Memory B cell (primary cell): ENCODE data around the gene CBLC.
"Not testable (repeated sequence)": the region's sequence is repeated elsewhere in the genome, so short reads cannot be mapped to it uniquely, and the experiment has no call there.

Experiments used
- ATAC-seq: fragments of 150-1000 bp; cut with Tn5 transposase; 2 replicates; pipeline ENCODE4 v1.10.0; 2021; ENCODE audit warnings: low read depth, mild to moderate bottlenecking, moderate library complexity
- DNase-seq, 2 donors: peaks; one replicate each; pipeline ENCODE4 v3.0.0; 2022; ENCODE audit warnings: low spot score in 2 of 2
- H3K27ac Mint-ChIP-seq: one replicate; pipeline ENCODE4 v1.8.0; 2022; ENCODE audit warnings: mild to moderate bottlenecking, moderate library complexity, mixed read lengths
- H3K27me3 Mint-ChIP-seq: one replicate; pipeline ENCODE4 v1.8.0; 2022; ENCODE audit warnings: mixed read lengths
- H3K36me3 Mint-ChIP-seq: one replicate; pipeline ENCODE4 v1.8.0; 2022; ENCODE audit warnings: mild to moderate bottlenecking, mixed read lengths
- H3K4me1 Mint-ChIP-seq: one replicate; pipeline ENCODE4 v1.8.0; 2022; ENCODE audit warnings: mixed read lengths
- H3K4me3 Mint-ChIP-seq: one replicate; pipeline ENCODE4 v1.8.0; 2022; ENCODE audit warnings: mild to moderate bottlenecking, moderate library complexity, mixed read lengths
- H3K9me3 Mint-ChIP-seq: one replicate; pipeline ENCODE4 v1.8.0; 2022; ENCODE audit warnings: mixed read lengths

The CBLC gene

GRCh38 chr19:44765033-44765948 is 12.4 kb upstream of the CBLC start:
- H3K9me3 Mint-ChIP-seq = no peaks in the 10 kb centered on the region
- DNase-seq (no peak), ATAC-seq (no peak)
- H3K36me3 Mint-ChIP-seq = no peaks in the 10 kb centered on the region
- H3K27me3 Mint-ChIP-seq = no peaks in the 10 kb centered on the region
- H3K4me3 Mint-ChIP-seq = no peak overlapping the region
- no peak overlapping the region for H3K27ac Mint-ChIP-seq
- peaks cover 15% of the 10 kb centered on the region for H3K4me1 Mint-ChIP-seq

GRCh38 chr19:44765949-44766335 is 11.7 kb upstream of the CBLC start:
- Mint-ChIP-seq H3K9me3 (no peaks in the 10 kb centered on the region), H3K27me3 (no peaks in the 10 kb centered on the region), H3K4me1 (peaks cover 15% of the 10 kb centered on the region), H3K36me3 (no peaks in the 10 kb centered on the region), H3K4me3 (no peak overlapping the region), H3K27ac (no peak overlapping the region)
- no peak for ATAC-seq
- no peak for DNase-seq

GRCh38 chr19:44767295-44768180 is 10.2 kb upstream of the CBLC start:
- peaks cover 15% of the 10 kb centered on the region for H3K4me1 Mint-ChIP-seq
- DNase-seq (no peak), ATAC-seq (no peak)
- no peaks in the 10 kb centered on the region for H3K36me3 Mint-ChIP-seq
- H3K9me3 Mint-ChIP-seq = no peaks in the 10 kb centered on the region
- H3K4me3 Mint-ChIP-seq = no peak overlapping the region
- H3K27ac Mint-ChIP-seq = no peak overlapping the region
- H3K27me3 Mint-ChIP-seq = no peaks in the 10 kb centered on the region

GRCh38 chr19:44770550-44771257 is 7.0 kb upstream of the CBLC start:
- Mint-ChIP-seq H3K27me3 (peaks cover 1% of the 10 kb centered on the region), H3K36me3 (no peaks in the 10 kb centered on the region), H3K4me1 (peaks cover 10% of the 10 kb centered on the region), H3K9me3 (no peaks in the 10 kb centered on the region), H3K27ac (no peak overlapping the region), H3K4me3 (peak overlapping the region; percentile 22)
- DNase-seq = peak; percentile 97 to 98
- ATAC-seq = peak; percentile 98

- H3K9me3 Mint-ChIP-seq, H3K36me3 Mint-ChIP-seq, ATAC-seq, H3K27me3 Mint-ChIP-seq, H3K27ac Mint-ChIP-seq, H3K4me1 Mint-ChIP-seq, H3K4me3 Mint-ChIP-seq, DNase-seq: not testable (repeated sequence)
Observed at GRCh38 chr19:44772144-44772543, 5.5 kb upstream of the CBLC start.

- Mint-ChIP-seq H3K27me3 (peaks cover 3% of the 10 kb centered on the region), H3K4me3 (no peak overlapping the region), H3K9me3 (no peaks in the 10 kb centered on the region), H3K4me1 (peaks cover 6% of the 10 kb centered on the region), H3K27ac (no peak overlapping the region), H3K36me3 (no peaks in the 10 kb centered on the region)
- no peak for ATAC-seq
- no peak for DNase-seq
Observed at GRCh38 chr19:44772959-44773358, 4.7 kb upstream of the CBLC start.

- Mint-ChIP-seq H3K4me3 (no peak overlapping the region), H3K27ac (no peak overlapping the region), H3K36me3 (no peaks in the 10 kb centered on the region), H3K4me1 (no peaks in the 10 kb centered on the region), H3K9me3 (no peaks in the 10 kb centered on the region), H3K27me3 (peaks cover 6% of the 10 kb centered on the region)
- DNase-seq (no peak), ATAC-seq (no peak)
Observed at GRCh38 chr19:44775676-44776240, 1.9 kb upstream of the CBLC start.

GRCh38 chr19:44776402-44777096 is 1.1 kb upstream of the CBLC start:
- ATAC-seq (no peak), DNase-seq (no peak)
- Mint-ChIP-seq H3K4me1 (no peaks in the 10 kb centered on the region), H3K27me3 (peaks cover 6% of the 10 kb centered on the region), H3K27ac (no peak overlapping the region), H3K4me3 (no peak overlapping the region), H3K9me3 (no peaks in the 10 kb centered on the region), H3K36me3 (no peaks in the 10 kb centered on the region)

- DNase-seq (no peak), ATAC-seq (no peak)
- Mint-ChIP-seq H3K36me3 (no peaks in the 10 kb centered on the region), H3K27me3 (peaks cover 9% of the 10 kb centered on the region), H3K4me1 (peaks cover under 1% of the 10 kb centered on the region), H3K4me3 (no peak overlapping the region), H3K9me3 (no peaks in the 10 kb centered on the region), H3K27ac (no peak overlapping the region)
Observed at GRCh38 chr19:44779150-44779549, 1.5 kb downstream of the CBLC start.

- ATAC-seq, H3K4me1 Mint-ChIP-seq, H3K9me3 Mint-ChIP-seq, DNase-seq, H3K36me3 Mint-ChIP-seq, H3K4me3 Mint-ChIP-seq, H3K27ac Mint-ChIP-seq: not testable (repeated sequence)
- peaks cover 12% of the 10 kb centered on the region for H3K27me3 Mint-ChIP-seq
Observed at GRCh38 chr19:44781694-44782093, 4.0 kb downstream of the CBLC start.

- Mint-ChIP-seq H3K27ac (no peak overlapping the region), H3K4me1 (peaks cover 4% of the 10 kb centered on the region), H3K4me3 (no peak overlapping the region), H3K27me3 (peaks cover 12% of the 10 kb centered on the region), H3K9me3 (no peaks in the 10 kb centered on the region), H3K36me3 (no peaks in the 10 kb centered on the region)
- DNase-seq (no peak), ATAC-seq (no peak)
Observed at GRCh38 chr19:44782729-44783128, 5.0 kb downstream of the CBLC start.

GRCh38 chr19:44783545-44783944 is 5.9 kb downstream of the CBLC start:
- Mint-ChIP-seq H3K4me1 (peaks cover 4% of the 10 kb centered on the region), H3K4me3 (no peak overlapping the region), H3K9me3 (no peaks in the 10 kb centered on the region), H3K36me3 (no peaks in the 10 kb centered on the region), H3K27me3 (peaks cover 12% of the 10 kb centered on the region), H3K27ac (no peak overlapping the region)
- no peak for DNase-seq
- no peak for ATAC-seq

- Mint-ChIP-seq H3K4me3 (no peak overlapping the region), H3K27me3 (peaks cover 9% of the 10 kb centered on the region), H3K4me1 (peaks cover 4% of the 10 kb centered on the region), H3K36me3 (no peaks in the 10 kb centered on the region), H3K9me3 (no peaks in the 10 kb centered on the region), H3K27ac (no peak overlapping the region)
- ATAC-seq (no peak), DNase-seq (no peak)
Observed at GRCh38 chr19:44785271-44785670, 7.6 kb downstream of the CBLC start.
